ENCODE measurements around the gene GARRE1. TPM values are rescaled to one million over a fixed set of nuclear protein-coding genes. Genes with fewer than 3 reads are reported as not detected.

GARRE1 gene
- total RNA-seq, 2 experiments from 2014 or later, result 11.7 to 11.9 TPM

Other genes with a start within 250 kb of the GARRE1 start
- gene LSM14A, start 82.0 kb upstream of the GARRE1 start, total RNA-seq, result 100 to 1,000 TPM in 1 of 2 experiments, 10 to 100 TPM in 1; 90.0 to 106 TPM
- gene GPI, start 110.6 kb downstream of the GARRE1 start, total RNA-seq, result 100 to 1,000 TPM; 549 to 564 TPM
- 10 to 100 TPM; 29.8 TPM for gene PDCD2L, start 149.8 kb downstream of the GARRE1 start, total RNA-seq
- 100 to 1,000 TPM; 150 to 156 TPM for gene UBA2, start 173.8 kb downstream of the GARRE1 start, total RNA-seq
- under 1 TPM; 0.52 to 0.65 TPM for gene WTIP, start 227.2 kb downstream of the GARRE1 start, total RNA-seq